ENCODE measurements around the gene ZGLP1.

The ZGLP1 gene

GRCh38 chr19:10256551-10256950 lies 53.1 kb downstream of the ZGLP1 start:
- TF ChIP-seq CTCF (IDR thresholded peaks at IDR 0.05; ENCODE audit: low read depth, low read length), result no peak
- H3K4me3 ChIP-seq (ENCODE audit: low read depth, low read length), result no peak overlapping the region
- no peak for DNase-seq (ENCODE audit: low read depth, low spot score)
- in situ Hi-C loops (cut with HindIII; ENCODE audit: low sequenced_read_pairs), result no loop called here

DNA sequence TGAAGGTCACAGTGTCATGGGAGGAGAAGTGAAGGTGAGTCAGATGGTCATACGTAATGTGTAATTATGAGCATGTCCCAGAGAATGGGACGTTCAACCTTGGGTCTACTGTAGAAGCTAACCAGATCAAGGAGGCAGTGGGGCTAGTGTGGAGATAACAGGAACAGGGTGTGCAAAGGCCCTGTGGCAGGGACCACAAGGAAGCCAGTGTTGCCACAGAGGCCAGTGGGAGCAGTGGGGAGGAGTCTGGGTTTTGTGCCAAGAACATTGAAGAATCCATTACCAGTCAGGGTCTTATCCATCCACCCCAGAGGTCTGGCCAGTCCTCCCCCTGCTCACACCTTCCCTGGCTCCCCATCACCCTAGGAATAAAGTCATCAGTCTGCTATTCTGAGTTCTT lies 54.3 kb downstream of the ZGLP1 start:
- no peak for TF ChIP-seq CTCF (IDR thresholded peaks at IDR 0.05; ENCODE audit: low read depth, low read length)

More for the DNA sequence above, 54.3 kb downstream of the ZGLP1 start:
- DNase-seq (ENCODE audit: low read depth, low spot score), result no peak
- in situ Hi-C loops (cut with HindIII; ENCODE audit: low sequenced_read_pairs), result no loop called here
- no peak overlapping the region for H3K4me3 ChIP-seq (ENCODE audit: low read depth, low read length)
